RPMI7951 (cell line): Measurements from ENCODE around the gene GPR6. TPM values are rescaled to one million over a fixed set of nuclear protein-coding genes. Genes with fewer than 3 reads are reported as not detected.

Experiments
- DNase-seq: peaks from one replicate; pipeline ENCODE4 v3.0.0-alpha.2; 2012; ENCODE audit warnings: low read depth
- total RNA-seq: library from RNA; depleted of rRNA; stranded (reverse); fragments of >200 nt; shearing (Covaris generic); gene quantifications from 2 replicates; pipeline ENCODE4 v1.2.3, GENCODE V29; 2014; rRNA removed

Gene GPR6
- total RNA-seq: not detected in 2 replicates

DNA sequence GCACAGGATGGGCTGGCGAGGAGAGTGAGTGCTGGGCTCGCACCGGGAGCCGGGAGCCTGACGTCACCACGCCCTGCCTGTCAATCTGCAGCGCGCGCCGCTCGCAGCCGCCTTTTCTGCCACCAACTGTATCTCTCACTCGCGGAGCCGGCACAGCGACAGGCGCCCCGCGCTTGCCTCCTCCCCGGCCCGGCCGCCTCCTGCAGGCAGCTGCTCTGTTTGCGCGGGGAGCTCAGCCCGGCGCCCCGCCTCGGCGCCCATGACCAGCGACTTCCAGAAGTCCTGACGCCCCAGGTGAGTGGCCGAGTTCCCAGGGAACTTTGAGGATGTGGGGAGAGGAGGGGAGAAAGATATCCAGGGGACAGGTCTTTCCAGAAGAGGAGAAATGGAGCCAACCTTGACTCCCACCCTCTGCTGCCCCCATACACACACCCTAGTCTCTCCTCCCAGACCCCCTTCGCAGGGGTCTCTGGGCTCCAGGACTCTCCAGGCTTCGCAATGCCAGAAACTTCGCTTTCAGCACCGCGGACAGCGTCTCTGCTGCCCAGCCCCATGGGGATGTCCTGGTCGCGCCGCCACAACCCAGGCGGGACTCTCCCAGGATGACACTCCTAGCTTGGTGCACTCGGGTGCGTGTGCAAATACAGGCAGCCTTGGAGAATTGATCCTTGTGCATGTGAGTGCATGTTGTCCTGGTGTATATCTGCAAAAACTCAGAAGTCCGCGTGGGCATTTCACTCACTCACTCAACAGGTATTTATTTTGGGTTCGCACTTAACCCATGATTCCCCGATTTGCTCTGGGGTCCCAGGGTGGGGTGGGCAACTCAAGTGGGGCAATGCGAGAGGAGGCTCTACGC lies at the start of gene GPR6:
Gene GPR6 (plus strand): TSS at position 138 of the 859 bp plus-strand sequence. CDS start 802 bp downstream, outside the sequence.
- peak; percentile 46 for DNase-seq

GRCh38 chr6:109934293-109934692 lies 43.8 kb upstream of the GPR6 start:
- DNase-seq: no peak

- peak; percentile 24 for DNase-seq
Measured at GRCh38 chr6:109939654-109940053, 38.5 kb upstream of the GPR6 start.

DNA sequence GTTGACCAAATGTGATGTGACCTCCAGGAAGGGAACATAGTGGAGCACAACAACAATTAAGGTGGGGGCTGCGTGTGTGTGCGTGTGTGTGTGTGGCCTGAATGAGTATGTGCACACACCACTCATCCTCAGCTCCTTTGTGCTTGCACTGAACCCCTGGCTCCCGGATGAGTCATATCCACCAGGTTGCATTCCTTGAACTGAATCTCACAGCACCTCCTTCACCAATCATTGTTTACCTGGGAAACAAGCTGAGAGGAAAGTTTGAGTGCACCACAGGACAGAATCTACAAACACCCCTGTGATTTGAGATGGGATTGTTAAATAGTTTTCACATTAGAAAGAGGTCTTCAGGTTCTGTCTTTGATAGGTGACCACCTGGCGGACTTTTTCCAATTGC lies 33.7 kb upstream of the GPR6 start:
- DNase-seq: no peak

GRCh38 chr6:109945091-109945490 lies 33.0 kb upstream of the GPR6 start:
- no peak for DNase-seq

GRCh38 chr6:109946979-109947378 lies 31.1 kb upstream of the GPR6 start:
- DNase-seq: no peak

- no peak for DNase-seq
Measured at GRCh38 chr6:109949281-109950065, 28.6 kb upstream of the GPR6 start.

DNA sequence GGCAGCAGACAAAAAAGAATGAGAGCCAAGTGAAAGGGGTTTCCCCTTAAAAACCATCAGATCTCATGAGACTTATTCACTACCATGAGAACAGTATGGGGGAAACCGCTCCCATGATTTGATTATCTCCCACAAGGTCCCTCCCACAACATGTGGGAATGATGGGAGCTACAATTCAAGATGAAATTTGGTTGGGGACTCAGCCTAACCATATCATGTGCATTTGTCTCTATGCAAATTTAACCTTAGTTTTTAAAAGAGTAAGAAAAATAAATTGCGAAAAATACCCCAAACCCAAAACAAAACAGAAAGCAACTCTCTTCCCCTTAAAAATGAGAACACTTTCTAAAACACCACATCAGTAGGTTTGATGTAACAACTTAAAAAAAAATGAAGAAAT lies 22.6 kb upstream of the GPR6 start:
- no peak for DNase-seq

DNA sequence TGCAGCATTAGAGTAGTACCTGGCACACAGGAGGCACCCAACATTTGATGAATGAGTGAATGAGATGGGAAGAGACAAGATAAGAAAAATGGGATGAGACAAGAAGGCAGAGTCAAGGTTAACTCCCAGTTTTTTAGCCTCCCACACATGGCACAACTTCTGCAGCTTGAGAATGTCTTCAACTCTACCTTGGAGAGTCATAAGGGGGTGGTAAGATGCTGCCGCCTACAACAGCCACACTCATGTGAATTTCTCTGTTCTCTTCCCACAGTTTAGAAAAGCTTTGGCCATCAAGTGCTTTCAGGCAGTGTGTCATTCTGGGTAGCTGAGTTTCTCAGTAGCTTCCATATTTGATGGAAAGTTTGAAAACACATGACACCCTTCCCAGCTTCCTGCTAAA lies 19.5 kb upstream of the GPR6 start:
- DNase-seq: no peak

- peak; percentile 53 for DNase-seq
Measured at GRCh38 chr6:109961611-109962041, 16.5 kb upstream of the GPR6 start.

DNA sequence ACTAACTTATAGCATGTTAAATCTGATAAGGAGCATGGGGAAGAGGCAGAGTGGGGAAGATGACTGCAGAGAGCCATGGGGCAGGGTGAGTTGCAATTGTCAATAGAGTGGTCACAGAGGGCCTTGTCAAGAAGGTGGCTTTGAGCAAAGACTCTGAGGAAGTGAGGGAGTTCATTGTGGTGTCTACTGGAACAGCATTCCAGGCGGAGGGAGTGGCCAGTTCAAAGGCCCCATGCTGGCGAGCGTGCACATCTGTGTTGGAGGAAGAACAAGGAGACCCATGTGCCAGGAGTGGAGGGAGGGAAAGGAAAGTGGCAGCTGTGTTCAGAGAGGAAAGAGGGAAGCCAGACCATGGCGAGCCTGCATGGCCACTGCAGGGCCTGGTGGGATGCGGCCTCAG lies 15.8 kb upstream of the GPR6 start:
- peak; percentile 2 for DNase-seq

- no peak for DNase-seq
Measured at GRCh38 chr6:109963598-109964170, 14.4 kb upstream of the GPR6 start.

DNA sequence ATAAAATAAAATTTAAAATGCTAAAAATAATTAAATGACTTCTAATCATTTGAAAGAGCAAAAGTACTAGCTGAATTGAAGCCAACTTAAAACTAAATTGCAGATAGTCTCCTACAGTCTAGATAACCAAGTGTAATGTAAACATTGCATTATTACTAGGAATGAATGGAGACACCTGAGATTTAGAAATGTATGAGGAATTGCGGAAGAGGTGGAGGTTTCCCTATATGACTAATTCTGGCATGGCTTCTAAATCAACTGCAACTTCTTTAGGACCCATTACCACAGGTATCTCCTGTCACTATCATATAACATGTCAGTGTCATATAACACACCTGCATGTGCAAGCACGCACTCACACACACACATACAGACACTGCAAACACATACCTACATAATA lies 13.2 kb upstream of the GPR6 start:
- DNase-seq: no peak

DNA sequence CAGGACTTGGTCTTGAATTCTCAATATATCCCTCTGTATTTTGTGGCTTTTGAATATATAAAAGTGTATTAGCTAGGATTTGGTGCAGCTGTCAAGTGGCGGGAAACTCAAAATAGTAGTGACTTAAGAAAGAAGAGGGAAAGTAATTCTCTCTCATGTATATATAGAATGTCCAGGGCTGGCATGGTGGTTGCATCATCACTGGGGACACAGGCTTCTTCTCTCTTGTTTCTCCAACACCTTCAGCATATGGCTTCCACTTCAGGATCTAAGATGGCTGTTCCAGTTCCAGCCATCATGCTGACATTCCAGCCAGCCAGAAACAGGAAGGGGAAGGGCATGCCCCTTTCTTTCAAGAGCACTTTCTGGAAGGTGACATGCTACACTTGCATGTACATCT lies 11.8 kb upstream of the GPR6 start:
- no peak for DNase-seq

- no peak for DNase-seq
Measured at GRCh38 chr6:109977791-109978173, 329 bp upstream of the GPR6 start.

GRCh38 chr6:109979033-109979921 lies 1.2 kb downstream of the GPR6 start:
- no peak for DNase-seq

GRCh38 chr6:109984410-109984809 lies 6.3 kb downstream of the GPR6 start:
- no peak for DNase-seq

GRCh38 chr6:109987196-109987595 lies 9.1 kb downstream of the GPR6 start:
- DNase-seq: no peak

DNA sequence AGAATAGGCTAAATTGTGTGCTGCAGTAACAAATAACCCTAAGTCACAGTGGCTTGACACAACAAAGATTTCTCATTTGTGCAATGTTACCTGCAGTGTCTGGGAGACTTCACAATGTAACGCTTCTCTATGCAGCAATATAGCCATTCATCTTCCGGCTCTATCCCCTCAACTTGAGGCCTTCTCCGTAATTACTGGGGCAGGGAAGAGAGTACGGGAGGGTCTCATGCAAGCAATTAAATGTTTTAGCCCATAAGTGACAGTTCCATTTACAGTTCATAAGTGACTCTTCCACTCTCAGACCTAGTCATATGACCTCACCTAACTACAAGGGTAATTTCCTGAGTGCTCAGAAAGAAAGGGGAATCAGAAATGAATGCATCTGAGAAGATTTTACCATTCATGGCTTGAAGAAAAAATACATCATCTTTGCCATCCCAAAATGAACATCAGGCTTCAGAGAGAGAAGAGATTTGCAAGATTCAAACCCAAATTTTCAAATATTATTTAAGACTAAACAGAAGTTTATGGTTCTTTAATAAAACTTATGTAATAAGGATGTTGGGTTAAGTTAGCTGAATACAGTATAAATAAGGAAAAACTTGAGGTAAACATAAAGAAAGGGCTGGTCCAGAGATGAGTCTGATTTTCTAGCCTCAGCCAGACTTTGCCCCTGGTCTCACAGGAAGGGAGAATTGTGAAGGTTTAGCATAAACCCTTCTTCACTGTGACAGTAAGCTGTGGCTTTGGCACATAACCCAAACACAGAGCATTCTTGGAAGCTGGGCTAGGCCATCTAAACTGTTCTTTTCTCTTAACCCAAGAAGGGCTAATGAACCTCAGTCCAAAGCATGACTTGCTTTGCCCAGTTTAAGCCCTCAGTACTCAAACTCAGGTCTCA lies 13.3 kb downstream of the GPR6 start:
- no peak for DNase-seq

DNA sequence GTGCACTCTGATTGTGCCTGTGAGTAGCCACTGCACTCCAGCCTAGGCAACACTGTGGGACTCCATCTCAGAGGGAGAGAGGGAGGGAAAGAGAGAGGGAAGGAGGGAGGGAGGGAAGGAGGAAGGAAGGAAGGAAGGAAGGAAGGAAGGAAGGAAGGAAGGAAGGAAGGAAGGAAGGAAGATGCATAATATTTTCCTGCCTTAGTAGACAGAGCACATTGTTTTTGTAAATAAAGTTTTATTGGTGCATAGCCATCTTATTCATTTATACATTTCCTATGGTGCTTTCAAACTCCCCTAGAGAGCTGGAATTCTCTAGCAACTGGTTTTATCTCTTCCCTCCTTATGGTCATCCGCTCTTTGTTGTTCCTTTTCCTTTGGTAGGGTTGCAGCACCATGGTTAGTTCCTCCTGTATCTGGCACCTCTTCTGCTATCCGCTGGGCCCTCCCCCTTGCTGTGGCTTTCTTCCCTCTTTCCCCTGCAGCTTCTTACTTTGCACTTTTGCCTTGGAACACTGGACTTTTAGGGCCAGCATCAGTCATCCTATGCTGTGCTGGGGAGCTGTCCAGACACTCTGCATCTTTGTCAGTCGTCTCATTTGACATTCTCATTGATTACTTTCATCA lies 20.2 kb downstream of the GPR6 start:
- peak; percentile 4 for DNase-seq
